ENCODE results near the gene DNAJB8.

Gene DNAJB8

DNA sequence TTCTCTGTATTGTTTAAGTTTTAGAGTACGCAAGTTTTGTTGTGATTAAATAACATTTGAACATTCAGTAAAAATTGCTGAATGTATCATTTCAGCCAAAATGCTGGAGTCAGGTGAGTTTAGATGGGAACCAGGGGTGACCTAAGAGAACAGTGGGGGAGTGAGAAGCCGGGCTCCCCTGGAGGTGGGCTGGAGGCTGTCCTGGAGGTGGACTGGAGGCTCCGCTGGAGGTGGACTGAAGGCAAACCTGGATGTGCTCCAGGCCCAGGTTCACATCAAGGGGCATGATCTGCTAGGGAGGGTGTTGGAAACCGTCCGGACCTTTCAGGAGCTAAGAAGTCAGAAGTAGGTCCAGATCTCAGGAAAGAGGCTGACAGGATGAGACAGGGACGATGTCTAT, 23.7 kb downstream of the DNAJB8 start:
- no peak for DNase-seq

DNA sequence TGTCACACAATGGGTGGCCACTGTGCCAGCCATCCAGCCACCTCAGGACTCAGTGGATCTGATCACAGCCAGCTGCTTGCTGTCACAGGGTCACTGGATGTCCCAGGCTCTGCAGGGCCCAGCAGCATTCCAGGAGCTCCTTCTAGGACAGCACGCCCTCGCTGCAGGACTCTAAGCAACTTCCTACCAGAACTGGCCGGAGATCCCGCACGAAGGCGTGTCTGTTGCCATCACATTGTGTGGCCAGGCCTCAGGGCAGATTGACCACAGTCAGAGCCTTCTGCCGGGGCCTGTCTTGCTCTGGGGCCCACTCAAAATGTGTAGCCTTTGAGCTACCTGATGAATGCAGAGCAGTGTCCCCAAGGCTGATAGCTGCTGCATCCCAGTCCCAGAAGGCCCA, 24.6 kb downstream of the DNAJB8 start:
- no peak for DNase-seq

DNA sequence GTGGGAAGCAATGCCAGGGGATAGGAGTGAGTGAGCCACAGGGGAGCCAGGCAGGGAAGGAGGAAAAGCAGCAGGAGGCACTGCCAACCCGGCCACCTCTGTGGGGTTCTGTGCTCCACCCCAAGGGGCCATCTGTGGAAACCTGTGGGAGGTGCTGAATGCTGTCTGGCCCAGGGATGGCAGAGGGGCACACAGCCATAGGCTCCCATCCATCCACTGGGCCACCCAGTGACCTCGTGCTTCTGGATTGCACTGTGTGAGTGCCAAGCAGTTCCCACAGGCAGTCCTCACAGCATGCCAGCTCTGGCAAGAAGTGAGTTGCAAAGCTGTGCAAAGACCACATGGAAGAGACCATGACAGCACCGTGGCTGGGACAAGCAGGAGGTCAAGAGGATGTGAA, 27.5 kb downstream of the DNAJB8 start:
- peak; percentile 36 for DNase-seq

DNA sequence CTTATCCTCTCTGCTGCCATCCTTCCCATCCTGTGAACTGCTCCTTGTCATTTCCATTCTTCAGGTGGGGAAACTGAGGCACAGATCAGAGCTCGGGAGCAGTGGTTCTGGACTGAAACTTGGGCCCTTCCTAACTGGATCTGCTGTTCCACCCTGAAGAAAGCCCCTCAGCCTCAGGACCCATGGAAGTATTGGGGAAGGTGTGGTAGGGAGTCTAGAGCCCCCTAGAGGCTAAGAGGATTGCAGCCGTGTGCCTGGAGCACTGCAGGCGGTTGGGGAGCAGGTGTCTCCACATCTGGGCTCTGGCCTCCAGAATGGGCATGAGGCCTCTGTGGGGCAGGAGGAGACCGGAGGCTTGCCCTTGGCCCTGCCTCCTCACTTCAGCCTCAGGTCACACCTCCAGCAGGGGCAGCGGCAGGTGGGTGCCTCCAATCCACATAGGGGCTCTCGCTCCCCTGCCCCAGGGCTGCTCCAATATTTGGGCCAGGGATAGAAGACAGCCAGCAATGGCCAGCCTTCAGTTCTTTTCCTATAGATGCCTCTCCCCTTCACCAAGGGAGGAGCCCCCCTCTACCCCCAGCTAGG, 28.1 kb downstream of the DNAJB8 start:
- DNase-seq: no peak

- no peak for DNase-seq
These were observed 30.5 kb downstream of the DNAJB8 start for GRCh38 chr3:128436214-128436613.

GRCh38 chr3:128435561-128435960, 31.1 kb downstream of the DNAJB8 start:
- no peak for DNase-seq

- no peak for DNase-seq
These were observed 31.6 kb downstream of the DNAJB8 start for GRCh38 chr3:128435058-128435457.

DNA sequence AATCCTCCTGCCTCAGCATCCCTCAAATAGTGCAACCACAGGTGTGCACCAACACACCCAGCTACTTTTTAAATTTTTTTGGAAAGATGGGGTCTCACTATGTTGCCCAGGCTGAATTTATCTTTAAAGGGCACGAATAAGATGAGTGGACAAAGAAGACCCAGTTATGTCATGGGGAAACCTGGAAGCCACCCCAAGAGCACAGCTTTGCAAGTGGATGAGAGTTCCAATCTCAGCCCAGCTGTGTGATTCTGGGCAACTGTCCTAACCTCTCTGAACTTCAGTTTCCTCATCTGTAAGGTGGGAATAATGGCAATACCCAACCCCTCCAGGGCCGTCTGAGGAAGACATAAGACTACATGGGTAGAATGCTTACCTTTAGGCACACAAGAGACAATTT, 32.2 kb downstream of the DNAJB8 start:
- DNase-seq: no peak

GRCh38 chr3:128433837-128434165, 32.9 kb downstream of the DNAJB8 start:
- no peak for DNase-seq

DNA sequence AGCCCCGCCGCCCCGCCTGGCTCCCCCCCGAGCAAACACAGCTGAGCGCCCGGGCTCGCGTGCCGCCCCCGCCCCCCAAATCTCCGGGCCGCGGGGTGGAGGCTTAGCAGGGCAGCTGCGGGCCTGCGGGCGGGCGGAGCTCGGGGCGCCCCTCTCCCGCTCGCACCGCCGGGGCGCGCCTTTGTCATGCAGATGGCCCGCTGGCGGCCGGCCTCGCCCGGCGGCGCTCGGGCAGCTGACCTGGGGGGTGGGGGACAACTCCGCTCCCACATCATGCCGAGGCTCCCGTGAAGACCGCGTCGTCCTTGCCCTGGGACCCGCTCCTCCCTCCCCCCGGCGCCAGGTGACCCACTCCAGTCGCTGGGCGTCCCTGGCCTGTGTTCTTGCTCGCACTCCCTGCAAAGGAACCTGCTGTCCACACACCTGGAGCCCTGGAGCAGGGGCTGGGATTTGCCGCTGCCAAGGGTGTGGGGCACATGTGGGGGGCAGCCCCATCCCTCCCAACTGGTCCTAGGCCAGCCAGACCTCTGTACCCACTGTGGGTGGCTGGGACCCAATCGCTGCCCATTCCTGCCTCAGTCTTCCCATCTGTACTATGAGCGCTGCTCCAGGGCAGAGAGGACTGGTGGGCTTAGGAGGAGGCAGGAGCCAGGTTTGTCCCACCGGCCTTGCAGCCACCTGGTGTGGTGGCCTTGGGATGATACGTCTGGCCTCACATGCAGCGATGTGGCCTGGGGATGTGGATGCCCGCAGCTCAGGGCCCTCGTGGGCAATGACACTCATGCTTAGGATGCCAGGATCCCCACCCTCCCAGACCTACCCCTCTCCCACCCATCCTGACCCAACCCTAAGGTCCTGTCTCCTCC, 33.5 kb downstream of the DNAJB8 start:
- DNase-seq: no peak

DNA sequence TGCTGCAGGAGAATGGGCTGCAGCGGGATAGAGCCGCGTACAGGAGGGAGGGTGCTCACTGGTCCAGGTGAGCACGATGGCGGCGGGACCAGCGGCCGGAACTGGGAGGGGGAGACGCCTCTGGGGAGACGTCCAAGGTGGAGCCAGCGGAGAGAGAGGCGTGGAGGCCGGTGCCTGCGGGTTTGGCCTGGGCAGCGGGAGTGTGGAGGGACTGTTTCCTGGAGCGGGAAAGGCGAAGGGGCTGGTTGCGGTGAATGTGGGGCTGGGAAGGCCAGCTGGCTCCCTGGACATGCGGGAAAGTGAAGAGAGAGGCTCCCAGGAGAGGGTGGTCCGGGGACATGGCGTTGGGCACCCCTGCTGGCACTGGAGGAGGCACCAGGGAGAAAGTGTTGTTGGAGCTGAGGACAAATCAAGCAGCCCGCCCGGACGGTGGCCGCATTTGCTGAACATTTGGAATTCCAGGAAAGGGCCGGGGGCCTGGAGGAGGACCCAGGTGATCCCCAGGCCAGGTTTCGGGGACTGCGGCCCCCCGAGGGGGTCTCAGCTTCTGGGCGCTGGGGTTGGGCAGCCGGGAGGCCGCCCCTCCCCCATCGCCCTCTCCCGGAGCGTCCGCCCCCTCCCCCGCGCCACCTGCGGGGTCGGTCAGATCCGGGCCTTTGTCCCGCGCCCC, 34.3 kb downstream of the DNAJB8 start:
- DNase-seq: no peak

GRCh38 chr3:128431803-128432300, 34.8 kb downstream of the DNAJB8 start:
- no peak for DNase-seq

DNA sequence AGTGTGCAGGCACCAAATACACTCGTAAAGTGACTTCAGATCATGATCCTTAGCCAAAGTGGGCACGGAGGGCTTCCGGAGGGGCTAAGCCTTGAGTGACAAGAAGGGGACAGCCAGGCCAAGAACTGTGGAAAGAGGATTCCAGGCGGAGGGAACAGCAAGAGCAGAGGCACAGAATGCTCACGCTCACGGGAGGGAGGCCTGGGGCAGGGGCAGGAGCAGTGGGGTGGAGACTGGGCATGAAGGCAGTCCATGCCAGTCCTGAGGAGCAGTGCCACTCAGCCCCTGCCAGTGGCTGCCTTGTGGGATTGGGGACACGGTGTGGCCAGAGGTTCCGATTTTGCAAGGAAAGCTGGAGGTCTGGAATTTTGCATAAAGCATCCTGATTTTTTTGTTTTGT, 36.0 kb downstream of the DNAJB8 start:
- DNase-seq: no peak

- no peak for DNase-seq
These were observed 36.4 kb downstream of the DNAJB8 start for GRCh38 chr3:128430301-128430700.

DNA sequence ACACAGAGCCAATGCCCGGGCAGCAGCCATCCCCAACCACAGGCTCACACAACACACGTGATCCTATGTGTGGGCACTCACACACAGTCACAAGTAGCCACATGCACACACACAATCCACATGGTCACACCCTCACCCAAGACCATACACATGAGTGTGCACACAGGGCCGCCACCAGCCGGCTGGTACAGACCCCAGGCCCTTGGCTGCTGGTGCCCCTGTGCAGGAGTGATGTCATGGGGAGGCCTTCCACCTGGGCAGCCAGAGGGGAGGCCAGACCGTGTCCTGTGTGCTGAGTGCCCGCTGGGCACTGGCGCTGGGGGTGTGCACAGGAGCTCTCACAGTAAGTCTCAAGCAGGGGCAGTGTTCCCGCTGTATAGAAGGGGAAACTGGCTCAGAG, 36.9 kb downstream of the DNAJB8 start:
- DNase-seq: no peak

DNA sequence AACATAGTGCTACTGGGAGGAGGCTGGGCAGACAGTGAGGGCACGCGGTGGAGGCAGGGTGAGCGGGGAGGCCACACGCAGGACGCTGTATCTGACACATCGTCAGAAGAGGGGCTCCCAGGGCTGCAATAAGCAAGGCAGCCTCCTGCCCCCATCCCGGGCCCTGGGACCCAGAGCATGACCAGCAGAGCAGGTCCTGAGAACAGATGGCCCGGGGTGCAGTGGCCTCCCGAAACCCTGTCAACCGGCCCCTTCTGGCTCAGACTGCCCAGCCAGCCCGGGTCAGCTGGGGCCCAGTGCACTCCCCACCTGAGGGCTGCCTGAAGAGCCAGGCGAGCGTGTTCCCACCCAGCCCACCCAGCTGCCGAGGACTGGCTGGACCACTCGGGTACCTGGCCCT, 37.4 kb downstream of the DNAJB8 start:
- no peak for DNase-seq

- DNase-seq: no peak
These were observed 38.5 kb downstream of the DNAJB8 start for GRCh38 chr3:128427872-128428822.

GRCh38 chr3:128427175-128427857, 39.4 kb downstream of the DNAJB8 start:
- DNase-seq: no peak

DNA sequence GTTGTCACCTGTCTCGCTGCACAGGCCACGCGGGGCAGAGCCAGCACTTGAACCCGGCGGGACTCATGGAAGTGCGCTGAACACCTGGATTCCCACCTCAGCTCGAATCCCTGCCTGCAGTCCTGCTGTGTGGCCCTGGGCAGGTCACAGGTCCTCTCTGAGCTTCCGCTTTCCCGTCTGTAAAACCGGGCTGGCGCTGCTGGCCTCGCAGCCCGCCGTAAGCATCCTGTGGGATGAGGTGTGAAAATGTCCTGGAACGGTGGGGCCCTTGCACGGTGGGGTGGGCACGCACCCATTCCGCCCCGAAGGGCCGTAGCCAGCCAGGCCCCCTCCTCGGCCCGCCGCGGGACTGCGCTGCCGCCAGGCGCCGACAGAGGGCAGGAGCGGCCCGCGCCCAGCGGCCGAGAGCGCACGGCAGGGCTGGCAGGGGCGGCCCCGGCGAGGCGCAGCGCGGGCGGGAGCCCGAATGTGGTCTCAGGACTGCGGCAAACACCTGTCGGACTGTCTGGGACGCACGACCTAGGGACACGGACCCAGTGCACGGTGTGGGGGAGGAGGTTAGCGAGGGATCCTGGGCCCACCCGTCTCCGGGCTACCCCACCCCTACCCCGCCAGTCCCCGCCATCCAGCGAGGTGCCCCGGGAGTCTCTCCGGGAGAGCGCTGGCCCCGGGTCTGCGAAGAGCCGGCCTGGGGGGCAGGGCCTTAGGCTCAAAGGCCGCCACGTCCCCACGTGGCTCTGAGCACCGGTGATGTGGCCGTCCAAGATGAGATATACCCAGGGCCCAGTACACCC, 40.4 kb downstream of the DNAJB8 start:
- DNase-seq: peak; percentile 27

- DNase-seq: no peak
These were observed 40.9 kb downstream of the DNAJB8 start for GRCh38 chr3:128425846-128426127.

DNA sequence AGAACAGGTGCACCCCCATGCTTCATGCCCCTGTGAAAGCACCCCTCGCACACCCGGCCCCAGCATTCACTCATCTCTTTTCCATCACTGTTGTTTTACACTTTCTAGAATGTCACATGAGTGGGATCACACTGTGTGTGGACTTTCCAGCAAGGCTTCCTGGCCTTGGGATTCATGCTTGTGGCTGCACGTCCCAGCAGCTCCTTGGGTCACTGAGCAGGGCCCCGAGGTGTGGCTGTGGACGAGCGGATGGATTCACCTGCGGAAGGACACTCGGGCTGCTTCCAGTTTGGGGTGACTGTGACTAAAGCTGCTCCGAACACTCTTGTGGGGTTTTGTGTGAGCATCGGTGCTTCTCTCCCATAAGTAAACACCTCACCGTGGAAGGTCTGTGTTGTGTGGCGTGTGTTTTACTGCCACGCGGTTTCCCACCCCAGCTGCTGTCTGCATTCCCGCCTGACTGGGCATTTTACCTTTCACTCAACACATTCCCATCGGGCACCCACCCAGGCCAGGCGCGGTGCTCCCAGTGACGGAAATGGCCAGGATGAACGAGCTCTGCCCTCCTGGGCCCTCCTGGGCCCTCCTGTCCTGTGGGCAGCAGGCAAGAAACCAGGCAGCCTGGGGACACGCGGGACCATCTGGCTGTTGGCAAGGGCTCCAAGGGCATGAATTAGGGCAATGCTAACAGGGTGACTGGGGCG, 41.4 kb downstream of the DNAJB8 start:
- no peak for DNase-seq
